CD4-positive, alpha-beta T cell (primary cell): Measurements from ENCODE around the gene IQCE. TPM values are rescaled to one million over a fixed set of nuclear protein-coding genes. Genes with fewer than 3 reads are reported as not detected.
A peak's percentile ranks its signal among the peaks of the same experiment; 100 is the strongest.

Experiments
- ATAC-seq: fragments of 200-7000 bp; cut with Tn5 transposase; one replicate; pipeline ENCODE4 v1.10.0; 2022; ENCODE audit warnings: mild to moderate bottlenecking; ENCODE audit not compliant: poor library complexity
- CTCF ChIA-PET: fragments of 350-600 bp; sonication (Branson Sonifier 250); formaldehyde crosslinking; loops from one replicate; lab custom pipeline; 2021; ENCODE audit warnings: antibody characterized with exemption, inconsistent platforms; lab: Charles Lee
- POLR2A ChIA-PET: fragments of 350-600 bp; sonication (Branson Sonifier 250); formaldehyde crosslinking; loops from one replicate; lab custom pipeline; 2021; ENCODE audit warnings: antibody characterized with exemption, inconsistent platforms; lab: Charles Lee
- DNase-seq, 14 experiments: peaks; one replicate each; pipeline ENCODE4 v3.0.0-alpha.2; 2013 to 2020; ENCODE audit warnings: mixed read lengths in 2 of 14
- H3K27ac ChIP-seq, 2 donors: one replicate each; pipeline versions ENCODE4 v1.5.1 to v1.7.0; 2013; ENCODE audit warnings: low read length in 2 of 2, low read depth in 1 of 2, mild to moderate bottlenecking in 1 of 2
- H3K27me3 ChIP-seq, 2 experiments: 1 replicate in 1 of 2; 2 replicates in 1 of 2; pipeline versions ENCODE4 v1.6.1 to v1.7.0; 2013; ENCODE audit warnings: low read length in 2 of 2, control low read depth in 1 of 2, mild to moderate bottlenecking in 1 of 2, moderate library complexity in 1 of 2; ENCODE audit not compliant: insufficient read depth in 2 of 2, control insufficient read depth in 1 of 2
- H3K36me3 ChIP-seq: one replicate; pipeline ENCODE4 v1.6.1; 2013; ENCODE audit warnings: low read length, control low read depth; ENCODE audit not compliant: insufficient read depth
- H3K4me1 ChIP-seq: one replicate; pipeline ENCODE4 v1.6.1; 2013; ENCODE audit warnings: low read length, control low read depth; ENCODE audit not compliant: insufficient read depth
- H3K4me3 ChIP-seq: one replicate; pipeline ENCODE4 v1.5.1; 2013; ENCODE audit warnings: mild to moderate bottlenecking, low read length, moderate library complexity
- H3K9me3 ChIP-seq, 2 experiments: 1 replicate in 1 of 2; 2 replicates in 1 of 2; pipeline versions ENCODE4 v1.6.1 to v1.7.0; 2013; ENCODE audit warnings: low read length in 2 of 2, mild to moderate bottlenecking in 2 of 2, control low read depth in 1 of 2, moderate library complexity in 1 of 2; ENCODE audit not compliant: control insufficient read depth in 1 of 2, insufficient read depth in 1 of 2
- H3K27ac Mint-ChIP-seq: one replicate; pipeline ENCODE4 v1.8.0; 2020; ENCODE audit warnings: mixed read lengths
- H3K27me3 Mint-ChIP-seq: one replicate; pipeline ENCODE4 v1.8.0; 2021; ENCODE audit warnings: mixed read lengths
- H3K36me3 Mint-ChIP-seq: one replicate; pipeline ENCODE4 v1.8.0; 2021; ENCODE audit warnings: low read depth, mixed read lengths
- H3K4me1 Mint-ChIP-seq: one replicate; pipeline ENCODE4 v1.8.0; 2021; ENCODE audit warnings: low read depth, mixed read lengths
- H3K4me3 Mint-ChIP-seq: one replicate; pipeline ENCODE4 v1.8.0; 2020; ENCODE audit warnings: mild to moderate bottlenecking, mixed read lengths
- H3K9me3 Mint-ChIP-seq: one replicate; pipeline ENCODE4 v1.8.0; 2020; ENCODE audit warnings: mixed read lengths
- CTCF ChIP-seq: fragments of 200-600 bp; IDR thresholded peaks from one replicate; pipeline ENCODE4 v1.8.0; 2022; ENCODE audit warnings: antibody characterized with exemption, mild to moderate bottlenecking
- intact Hi-C, 2 experiments: fragments of 100-400 bp; cut with DNase I in 1 of 2; cut with micrococcal nuclease in 1 of 2; formaldehyde crosslinking; loops; one replicate each; pipeline versions ENCODE4 v1.15.1 to v1.9.0; 2023 to 2025; cut with DNase I, micrococcal nuclease
- total RNA-seq, 174 experiments: library from RNA in 2 of 174; stranded (reverse) in 2 of 174; gene quantifications; one replicate each; pipeline ENCODE4 v1.2.3 and lab custom pipeline; 2021 to 2026

Gene IQCE
- total RNA-seq, 2 experiments from 2014 or later, result 4.3 to 5.6 TPM

GRCh38 chr7:2566348-2566889, 7.6 kb downstream of the IQCE start:
- no peak overlapping the region for H3K27ac ChIP-seq

GRCh38 chr7:2566890-2567678, 8.3 kb downstream of the IQCE start:
- H3K27me3 ChIP-seq, result no peaks in the 10 kb centered on the region
- POLR2A ChIA-PET, result interaction anchor here (1.1 to 1.3 kb wide), 2 partner anchors 47 to 64 kb away, joined by 3 to 4 read pairs; no protein-coding TSS in a partner anchor
- peaks cover 7% of the 10 kb centered on the region for H3K36me3 ChIP-seq
- CTCF ChIA-PET, result interaction anchor here (1.4 kb wide), 1 partner anchor 116 kb away, joined by 3 read pairs; no protein-coding TSS in a partner anchor
- Mint-ChIP-seq H3K27me3 (no peaks in the 10 kb centered on the region), H3K36me3 (no peaks in the 10 kb centered on the region), H3K9me3 (no peaks in the 10 kb centered on the region), H3K27ac (peak overlapping the region; percentile 63), H3K4me3 (peak overlapping the region; percentile 79), H3K4me1 (peaks cover 22% of the 10 kb centered on the region)
- TF ChIP-seq CTCF, result no peak
- peak; percentile 91 for ATAC-seq
- H3K9me3 ChIP-seq, result no peaks in the 10 kb centered on the region
- no peak overlapping the region for H3K4me3 ChIP-seq
- intact Hi-C loops, result loop anchor here (1.0 to 10.0 kb wide), 3 partner anchors 89 to 148 kb away; no protein-coding TSS in a partner anchor
- peak in 8 of 14 experiments; percentile 19 to 56 (median 32) for DNase-seq
- no peak overlapping the region for H3K27ac ChIP-seq
- H3K4me1 ChIP-seq, result peaks cover 13% of the 10 kb centered on the region

More at GRCh38 chr7:2566348-2566889, 7.6 kb downstream of the IQCE start:
- no peak overlapping the region for H3K4me3 ChIP-seq
- no peaks in the 10 kb centered on the region for H3K9me3 ChIP-seq
- no peak for TF ChIP-seq CTCF
- H3K27me3 Mint-ChIP-seq, result no peaks in the 10 kb centered on the region
- intact Hi-C loops, result loop anchor here (5.0 to 10.0 kb wide), 2 partner anchors 114 to 148 kb away; no protein-coding TSS in a partner anchor
- H3K4me1 ChIP-seq, result peaks cover 13% of the 10 kb centered on the region
- H3K27ac Mint-ChIP-seq, result peak overlapping the region; percentile 63
- ATAC-seq (peak; percentile 20), DNase-seq (no peak)
- H3K27me3 ChIP-seq, result no peaks in the 10 kb centered on the region
- POLR2A ChIA-PET, result interaction anchor here (0.6 to 1.3 kb wide), 2 partner anchors 46 to 326 kb away, joined by 4 to 6 read pairs; no protein-coding TSS in a partner anchor
- CTCF ChIA-PET, result interaction anchor here (0.9 kb wide), 1 partner anchor 58 kb away, joined by 9 read pairs; no protein-coding TSS in a partner anchor
- peaks cover under 1% of the 10 kb centered on the region for H3K36me3 ChIP-seq
- H3K4me3 Mint-ChIP-seq, result peak overlapping the region; percentile 79
- peaks cover 22% of the 10 kb centered on the region for H3K4me1 Mint-ChIP-seq
- H3K9me3 Mint-ChIP-seq, result no peaks in the 10 kb centered on the region
- H3K36me3 Mint-ChIP-seq, result no peaks in the 10 kb centered on the region

GRCh38 chr7:2567679-2568278, 9.0 kb downstream of the IQCE start:
- Histone ChIP-seq H3K4me3 (no peak overlapping the region), H3K4me1 (peaks cover 13% of the 10 kb centered on the region), H3K27me3 (no peaks in the 10 kb centered on the region), H3K27ac (no peak overlapping the region), H3K9me3 (no peaks in the 10 kb centered on the region), H3K36me3 (peaks cover 10% of the 10 kb centered on the region)
- ChIA-PET CTCF (interaction anchor here (1.4 kb wide), 1 partner anchor 116 kb away, joined by 3 read pairs; no protein-coding TSS in a partner anchor), POLR2A (interaction anchor here (1.1 to 1.3 kb wide), 2 partner anchors 47 to 63 kb away, joined by 3 to 4 read pairs; no protein-coding TSS in a partner anchor)
- Mint-ChIP-seq H3K27me3 (no peaks in the 10 kb centered on the region), H3K9me3 (no peaks in the 10 kb centered on the region), H3K27ac (no peak overlapping the region), H3K4me3 (no peak overlapping the region), H3K4me1 (peaks cover 22% of the 10 kb centered on the region), H3K36me3 (peaks cover 2% of the 10 kb centered on the region)
- no peak for ATAC-seq
- peak in 1 of 14 experiments; percentile 38 for DNase-seq
- intact Hi-C loops, result loop anchor here (1.0 to 10.0 kb wide), 3 partner anchors 89 to 147 kb away; no protein-coding TSS in a partner anchor
- TF ChIP-seq CTCF, result no peak
